Activated CD8-positive, alpha-beta memory T cell treated with anti-CD3 and anti-CD28 coated beads, Interleukin-2, amount 10 ng/mL, durations not matched to agents 7 days and 5 days (primary cell): ENCODE results near the gene CCNB2. TPM values are rescaled to one million over a fixed set of nuclear protein-coding genes. Genes with fewer than 3 reads are reported as not detected.
A peak's percentile ranks its signal among the peaks of the same experiment; 100 is the strongest.

Source experiments
- ATAC-seq: fragments of 150-1000 bp; cut with Tn5 transposase; one replicate; pipeline ENCODE4 v1.10.0; 2021; ENCODE audit warnings: moderate library complexity
- CTCF ChIA-PET: fragments of 350-600 bp; sonication (Branson Sonifier 250); formaldehyde crosslinking; loops from one replicate; lab custom pipeline; 2021; ENCODE audit warnings: antibody characterized with exemption; lab: Charles Lee
- DNase-seq: peaks from one replicate; pipeline ENCODE4 v3.0.0-alpha.2; 2020
- H3K27ac Mint-ChIP-seq: one replicate; pipeline ENCODE4 v1.8.0; 2021; ENCODE audit warnings: mild to moderate bottlenecking, mixed read lengths
- H3K27me3 Mint-ChIP-seq: one replicate; pipeline ENCODE4 v1.8.0; 2021; ENCODE audit warnings: mixed read lengths
- H3K36me3 Mint-ChIP-seq: one replicate; pipeline ENCODE4 v1.8.0; 2021; ENCODE audit warnings: mild to moderate bottlenecking, mixed read lengths
- H3K4me1 Mint-ChIP-seq: one replicate; pipeline ENCODE4 v1.8.0; 2021; ENCODE audit warnings: mixed read lengths
- H3K4me3 Mint-ChIP-seq: one replicate; pipeline ENCODE4 v1.8.0; 2021; ENCODE audit warnings: mild to moderate bottlenecking, moderate library complexity, mixed read lengths
- H3K9me3 Mint-ChIP-seq: one replicate; pipeline ENCODE4 v1.8.0; 2022; ENCODE audit warnings: low read depth, mixed read lengths
- microRNA-seq: library from miRNA; unstranded; fragments of <30 nt; microRNA quantifications from one replicate; pipeline ENCODE4 v1.2.0, GENCODE V29; 2022
- total RNA-seq, 2 experiments: library from RNA; stranded (reverse); gene quantifications; one replicate each; pipeline ENCODE4 v1.2.3, GENCODE V29; 2021

The CCNB2 gene
- total RNA-seq, 2 experiments from 2014 or later: 95.3 to 97.0 TPM

DNA sequence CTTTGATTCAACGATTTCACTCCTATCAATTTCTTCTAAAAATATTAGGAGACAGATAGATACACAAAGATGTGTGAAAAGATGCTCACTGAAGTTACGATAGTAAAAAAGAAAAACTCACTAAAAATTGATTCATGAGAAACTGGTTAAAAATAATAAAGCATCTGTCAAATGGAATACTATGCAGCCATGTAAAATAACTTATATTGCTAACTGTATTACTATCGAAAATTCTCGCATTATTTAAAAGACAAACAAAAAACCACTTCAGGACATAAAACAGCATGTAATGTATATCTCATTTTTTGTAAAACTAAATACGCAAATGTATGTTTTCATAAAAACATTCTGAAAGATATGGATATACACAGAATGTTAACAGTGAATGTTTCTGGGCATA is 68.2 kb downstream of the CCNB2 start:
- Mint-ChIP-seq H3K36me3 (peaks cover 13% of the 10 kb centered on the region), H3K27ac (no peak overlapping the region), H3K27me3 (peaks cover 4% of the 10 kb centered on the region), H3K4me3 (no peak overlapping the region), H3K4me1 (peaks cover 32% of the 10 kb centered on the region), H3K9me3 (no peaks in the 10 kb centered on the region)
- CTCF ChIA-PET: interaction anchor here (1.3 to 1.8 kb wide), 2 partner anchors 11 to 321 kb away, joined by 4 to 5 read pairs; no protein-coding TSS in a partner anchor
- ATAC-seq: no peak
- no peak for DNase-seq

DNA sequence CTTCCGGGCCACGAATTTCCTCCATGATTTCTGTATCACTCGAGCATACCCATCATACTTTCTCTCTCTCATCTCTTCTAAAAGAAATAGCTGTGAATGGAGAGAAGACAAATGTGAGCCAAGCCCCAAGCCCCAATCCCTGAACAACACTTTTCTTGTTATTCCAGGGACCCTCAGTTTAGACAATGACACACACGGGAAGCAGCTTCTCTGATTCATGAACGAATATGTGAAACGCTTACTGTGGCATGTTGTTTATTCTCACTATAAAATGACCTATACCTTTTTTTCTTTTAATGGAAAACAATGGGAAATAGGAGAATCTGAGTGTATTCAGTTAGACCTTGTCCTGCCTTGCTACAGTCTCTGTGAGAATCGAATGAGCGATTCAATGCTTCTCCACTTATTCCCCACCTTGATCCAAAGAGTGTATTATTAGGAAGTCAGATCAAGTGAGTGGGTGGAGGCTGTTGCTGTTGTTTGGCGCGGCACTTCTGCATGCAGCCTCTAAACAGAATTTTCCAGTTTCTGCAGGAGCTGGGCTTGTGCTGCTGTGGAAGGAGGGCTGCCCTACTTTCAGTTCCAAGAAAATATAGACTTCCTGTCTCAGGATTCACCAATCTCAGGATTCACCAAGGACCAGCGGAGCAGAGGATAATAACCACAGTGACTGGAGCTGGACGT is 69.3 kb downstream of the CCNB2 start:
- H3K4me3 Mint-ChIP-seq: no peak overlapping the region
- CTCF ChIA-PET: interaction anchor here (1.0 to 2.1 kb wide), 10 partner anchors 9 to 410 kb away, joined by 3 to 12 read pairs (median 6); no protein-coding TSS in a partner anchor
- H3K36me3 Mint-ChIP-seq: peaks cover 10% of the 10 kb centered on the region
- H3K27ac Mint-ChIP-seq: no peak overlapping the region
- no peak for ATAC-seq
- peaks cover 23% of the 10 kb centered on the region for H3K4me1 Mint-ChIP-seq
- DNase-seq: no peak
- no peaks in the 10 kb centered on the region for H3K9me3 Mint-ChIP-seq
- H3K27me3 Mint-ChIP-seq: peaks cover 4% of the 10 kb centered on the region

Small RNA genes lying within 50 kb of the gene (microRNA-seq; reads per million reads assigned to microRNA genes)
- 9.4 reads per million, percentile 29 among the genes with 10 or more reads in this experiment for gene MIR2116

Other genes starting within 250 kb of the CCNB2 start
- gene SLTM, start 171.5 kb upstream of the CCNB2 start, total RNA-seq: 100 to 1,000 TPM; 128 to 132 TPM
- gene RNF111, start 117.5 kb upstream of the CCNB2 start, total RNA-seq: 10 to 100 TPM; 39.7 to 39.8 TPM
- gene LDHAL6B, start 101.7 kb downstream of the CCNB2 start, total RNA-seq: not detected